ENCODE measurements around the gene TRIM8. TPM values are rescaled to one million over a fixed set of nuclear protein-coding genes. Genes with fewer than 3 reads are reported as not detected.

The TRIM8 gene
- total RNA-seq, 1 donor from 2014 or later: 126 TPM

DNA sequence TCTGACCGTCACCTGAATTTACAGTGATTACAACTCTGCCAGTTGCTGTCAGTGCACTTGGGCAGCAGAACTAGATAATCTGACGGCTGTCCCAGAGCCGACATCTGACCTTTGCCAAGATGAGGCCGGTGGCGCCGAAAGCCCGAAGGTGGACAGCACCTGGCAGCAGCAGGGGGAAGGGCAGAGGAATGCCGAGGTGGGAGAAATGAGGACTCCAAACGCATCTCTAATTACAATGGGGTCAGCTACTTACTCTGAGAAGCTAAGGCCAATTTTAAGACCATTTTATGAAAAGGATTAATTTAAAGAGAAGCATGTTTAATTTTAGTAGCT is 33.8 kb downstream of the TRIM8 start:
- Histone ChIP-seq H3K9me3 (no peaks in the 10 kb centered on the region), H3K27ac (peak overlapping the region; percentile 71), H3K4me3 (no peak overlapping the region), H3K36me3 (no peaks in the 10 kb centered on the region), H3K4me1 (peaks cover 63% of the 10 kb centered on the region), H3K27me3 (no peaks in the 10 kb centered on the region)
- intact Hi-C loops (cut with DNase I): no loop called here
- no peak for DNase-seq (ENCODE audit: extremely low spot score in 2 of 2)
- no peak for TF ChIP-seq POLR2AphosphoS5 (IDR thresholded peaks at IDR 0.05; ENCODE audit: insufficient read depth in 1 of 2, low read depth in 1 of 2)
- TF ChIP-seq POLR2A (IDR thresholded peaks at IDR 0.05): no peak
- TF ChIP-seq, protein P1, sequence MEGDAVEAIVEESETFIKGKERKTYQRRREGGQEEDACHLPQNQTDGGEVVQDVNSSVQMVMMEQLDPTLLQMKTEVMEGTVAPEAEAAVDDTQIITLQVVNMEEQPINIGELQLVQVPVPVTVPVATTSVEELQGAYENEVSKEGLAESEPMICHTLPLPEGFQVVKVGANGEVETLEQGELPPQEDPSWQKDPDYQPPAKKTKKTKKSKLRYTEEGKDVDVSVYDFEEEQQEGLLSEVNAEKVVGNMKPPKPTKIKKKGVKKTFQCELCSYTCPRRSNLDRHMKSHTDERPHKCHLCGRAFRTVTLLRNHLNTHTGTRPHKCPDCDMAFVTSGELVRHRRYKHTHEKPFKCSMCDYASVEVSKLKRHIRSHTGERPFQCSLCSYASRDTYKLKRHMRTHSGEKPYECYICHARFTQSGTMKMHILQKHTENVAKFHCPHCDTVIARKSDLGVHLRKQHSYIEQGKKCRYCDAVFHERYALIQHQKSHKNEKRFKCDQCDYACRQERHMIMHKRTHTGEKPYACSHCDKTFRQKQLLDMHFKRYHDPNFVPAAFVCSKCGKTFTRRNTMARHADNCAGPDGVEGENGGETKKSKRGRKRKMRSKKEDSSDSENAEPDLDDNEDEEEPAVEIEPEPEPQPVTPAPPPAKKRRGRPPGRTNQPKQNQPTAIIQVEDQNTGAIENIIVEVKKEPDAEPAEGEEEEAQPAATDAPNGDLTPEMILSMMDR (IDR thresholded peaks at IDR 0.05): no peak

- no peaks in the 10 kb centered on the region for H3K9me3 ChIP-seq
- TF ChIP-seq POLR2AphosphoS5 (IDR thresholded peaks at IDR 0.05; ENCODE audit: insufficient read depth in 1 of 2, low read depth in 1 of 2): peak in 1 of 2 donors; percentile 25
- TF ChIP-seq POLR2A (IDR thresholded peaks at IDR 0.05): no peak
- TF ChIP-seq, protein P1 (IDR thresholded peaks at IDR 0.05): peak in 2 of 3 experiments; percentile 33 to 63
- H3K27ac ChIP-seq: peak overlapping the region; percentile 64
- DNase-seq (ENCODE audit: extremely low spot score in 2 of 2): no peak
- peaks cover 55% of the 10 kb centered on the region for H3K4me1 ChIP-seq
- no peak overlapping the region for H3K4me3 ChIP-seq
- no peaks in the 10 kb centered on the region for H3K36me3 ChIP-seq
- H3K27me3 ChIP-seq: no peaks in the 10 kb centered on the region
- intact Hi-C loops (cut with DNase I): no loop called here
Observed at GRCh38 chr10:102678842-102679289, 34.6 kb downstream of the TRIM8 start.

GRCh38 chr10:102679596-102679995 is 35.3 kb downstream of the TRIM8 start:
- Histone ChIP-seq H3K27ac (peak overlapping the region; percentile 64), H3K4me1 (peaks cover 47% of the 10 kb centered on the region), H3K27me3 (no peaks in the 10 kb centered on the region), H3K36me3 (peaks cover 0 to 3% of the 10 kb centered on the region in 2 donors), H3K9me3 (no peaks in the 10 kb centered on the region), H3K4me3 (no peak overlapping the region)
- intact Hi-C loops (cut with DNase I): no loop called here
- TF ChIP-seq POLR2AphosphoS5 (IDR thresholded peaks at IDR 0.05; ENCODE audit: insufficient read depth in 1 of 2, low read depth in 1 of 2): no peak
- TF ChIP-seq, protein P1 (IDR thresholded peaks at IDR 0.05): no peak
- no peak for TF ChIP-seq POLR2A (IDR thresholded peaks at IDR 0.05)
- no peak for DNase-seq (ENCODE audit: extremely low spot score in 2 of 2)

DNA sequence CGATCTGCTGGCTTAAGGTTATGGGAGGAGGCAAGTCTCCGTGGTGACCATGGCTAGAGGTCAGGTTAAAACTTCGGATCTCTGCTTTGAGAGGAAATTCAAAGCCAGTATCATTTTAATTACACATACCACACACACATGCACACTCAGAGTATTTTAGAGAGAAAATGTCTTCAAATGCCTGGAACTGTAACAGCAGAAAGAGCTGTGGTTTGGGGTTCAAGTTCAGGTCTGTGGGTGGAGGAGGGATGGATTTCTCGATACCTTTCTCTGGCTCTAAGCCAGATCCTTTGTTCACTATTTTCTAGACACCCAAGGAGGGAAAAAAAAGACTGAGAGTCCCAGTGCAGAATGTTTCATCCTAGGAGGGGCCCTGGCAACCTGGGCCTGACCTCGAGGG is 37.4 kb downstream of the TRIM8 start:
- Histone ChIP-seq H3K27ac (no peak overlapping the region), H3K4me3 (no peak overlapping the region), H3K36me3 (peaks cover 0 to 14% of the 10 kb centered on the region in 2 donors), H3K9me3 (no peaks in the 10 kb centered on the region), H3K4me1 (peaks cover 29% of the 10 kb centered on the region), H3K27me3 (no peaks in the 10 kb centered on the region)
- no peak for DNase-seq (ENCODE audit: extremely low spot score in 2 of 2)
- TF ChIP-seq POLR2AphosphoS5 (IDR thresholded peaks at IDR 0.05; ENCODE audit: insufficient read depth in 1 of 2, low read depth in 1 of 2) (no peak), POLR2A (IDR thresholded peaks at IDR 0.05) (no peak)
- TF ChIP-seq, protein P1 (IDR thresholded peaks at IDR 0.05): no peak
- intact Hi-C loops (cut with DNase I): no loop called here

- no peak for DNase-seq (ENCODE audit: extremely low spot score in 2 of 2)
Observed at GRCh38 chr10:102682416-102682815, 38.1 kb downstream of the TRIM8 start.

More at GRCh38 chr10:102682416-102682815, 38.1 kb downstream of the TRIM8 start:
- H3K4me3 ChIP-seq: no peak overlapping the region
- no peaks in the 10 kb centered on the region for H3K9me3 ChIP-seq
- H3K27me3 ChIP-seq: no peaks in the 10 kb centered on the region
- TF ChIP-seq POLR2AphosphoS5 (IDR thresholded peaks at IDR 0.05; ENCODE audit: insufficient read depth in 1 of 2, low read depth in 1 of 2) (no peak), POLR2A (IDR thresholded peaks at IDR 0.05) (no peak)
- TF ChIP-seq, protein P1 (IDR thresholded peaks at IDR 0.05): no peak
- H3K36me3 ChIP-seq: peaks cover 0 to 14% of the 10 kb centered on the region in 2 donors
- intact Hi-C loops (cut with DNase I): no loop called here
- H3K27ac ChIP-seq: no peak overlapping the region
- H3K4me1 ChIP-seq: peaks cover 22% of the 10 kb centered on the region

All from vagina (tissue), 2 donors.